HK-2 (cell line): ENCODE measurements around the gene MATN1.

Experiments used
- DNase-seq: peaks from one replicate; pipeline ENCODE4 v3.0.0-alpha.2; 2018; ENCODE audit not compliant: unreplicated experiment

The MATN1 gene

GRCh38 chr1:30745156-30745833, 21.9 kb upstream of the MATN1 start:
- no peak for DNase-seq

GRCh38 chr1:30744060-30744756, 20.8 kb upstream of the MATN1 start:
- no peak for DNase-seq

GRCh38 chr1:30743584-30744059, 20.2 kb upstream of the MATN1 start:
- DNase-seq: no peak

DNA sequence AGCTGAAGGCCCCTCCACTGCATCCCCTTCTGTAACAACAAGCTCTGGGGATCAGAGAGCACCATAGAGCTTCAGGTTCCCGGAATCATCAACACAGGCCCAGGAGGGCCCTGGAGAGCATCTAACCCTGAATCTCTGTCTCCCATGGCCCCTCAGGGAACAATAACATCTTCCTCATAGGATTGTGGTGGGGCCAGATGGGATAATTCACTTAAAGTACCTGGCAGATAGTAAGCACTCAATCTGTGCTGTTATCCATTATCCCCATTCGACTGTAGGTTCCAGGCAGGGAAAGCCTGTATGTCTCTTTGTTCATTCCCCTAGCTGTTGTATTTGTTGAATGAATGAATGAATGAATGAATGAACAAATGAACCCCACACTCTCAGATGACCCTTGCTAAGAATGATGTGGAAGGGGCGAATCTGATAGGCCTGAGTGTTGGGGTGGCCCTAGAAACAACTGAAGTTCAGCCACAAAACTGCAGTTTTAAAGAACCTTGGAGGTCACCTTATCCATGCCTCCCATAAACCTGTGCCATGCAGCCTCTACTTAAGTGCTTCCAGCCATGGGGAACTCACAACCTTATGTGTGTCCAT, 19.7 kb upstream of the MATN1 start:
- DNase-seq: no peak

DNA sequence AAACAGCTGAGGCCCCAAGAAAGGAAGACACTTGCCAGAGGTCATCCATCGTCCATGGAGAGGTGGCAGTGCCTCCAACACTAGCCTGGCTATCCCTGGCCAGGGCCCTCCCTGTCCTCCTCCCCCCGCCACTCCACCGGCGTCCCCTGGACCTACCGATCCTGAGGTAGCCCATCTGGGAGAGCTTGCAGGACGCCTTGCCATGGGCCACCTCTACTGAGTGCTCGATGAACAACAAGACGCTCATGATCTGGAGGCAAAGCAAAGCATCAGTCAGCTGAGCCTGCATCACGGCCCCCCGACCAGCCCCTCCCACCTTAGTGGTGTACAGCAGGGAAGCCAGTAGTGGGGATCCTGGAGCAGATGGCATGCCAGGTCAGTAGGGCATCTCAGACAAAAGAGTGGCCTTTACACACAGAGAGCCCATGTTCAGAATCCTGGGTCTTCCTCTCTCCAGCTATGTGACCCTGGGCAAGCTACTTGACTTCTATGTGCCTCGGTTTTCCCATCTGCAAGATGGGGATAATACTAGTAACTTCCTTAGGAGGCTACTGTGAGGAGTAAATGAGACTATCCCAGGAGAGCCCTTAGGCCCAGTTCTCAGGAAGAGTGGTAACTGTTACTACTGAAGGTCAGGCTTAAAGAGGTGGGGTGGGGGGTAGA, 19.0 kb upstream of the MATN1 start:
- DNase-seq: no peak

GRCh38 chr1:30741239-30741894, 18.0 kb upstream of the MATN1 start:
- DNase-seq: no peak

- no peak for DNase-seq
Measured at GRCh38 chr1:30740251-30741238, 17.2 kb upstream of the MATN1 start.

DNA sequence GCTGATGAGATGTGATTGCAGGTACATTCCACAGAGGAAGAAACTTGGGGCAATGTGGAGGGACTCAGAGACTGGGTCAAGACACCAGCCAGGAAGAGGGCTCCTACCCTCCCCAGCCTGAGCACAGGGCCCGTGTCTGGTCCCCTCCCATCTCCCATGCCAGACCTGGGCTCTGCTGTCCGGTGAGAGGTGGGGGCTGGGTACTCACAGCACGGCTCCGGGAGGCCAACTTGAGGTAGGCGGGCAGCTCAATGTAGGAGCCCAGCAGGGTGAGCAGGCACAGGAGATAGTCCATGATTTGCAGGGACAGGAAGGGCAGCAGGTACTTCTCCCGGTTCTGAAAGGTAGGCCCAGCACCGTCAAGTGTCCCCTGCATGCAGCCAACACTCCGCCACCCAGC, 16.2 kb upstream of the MATN1 start:
- no peak for DNase-seq

DNA sequence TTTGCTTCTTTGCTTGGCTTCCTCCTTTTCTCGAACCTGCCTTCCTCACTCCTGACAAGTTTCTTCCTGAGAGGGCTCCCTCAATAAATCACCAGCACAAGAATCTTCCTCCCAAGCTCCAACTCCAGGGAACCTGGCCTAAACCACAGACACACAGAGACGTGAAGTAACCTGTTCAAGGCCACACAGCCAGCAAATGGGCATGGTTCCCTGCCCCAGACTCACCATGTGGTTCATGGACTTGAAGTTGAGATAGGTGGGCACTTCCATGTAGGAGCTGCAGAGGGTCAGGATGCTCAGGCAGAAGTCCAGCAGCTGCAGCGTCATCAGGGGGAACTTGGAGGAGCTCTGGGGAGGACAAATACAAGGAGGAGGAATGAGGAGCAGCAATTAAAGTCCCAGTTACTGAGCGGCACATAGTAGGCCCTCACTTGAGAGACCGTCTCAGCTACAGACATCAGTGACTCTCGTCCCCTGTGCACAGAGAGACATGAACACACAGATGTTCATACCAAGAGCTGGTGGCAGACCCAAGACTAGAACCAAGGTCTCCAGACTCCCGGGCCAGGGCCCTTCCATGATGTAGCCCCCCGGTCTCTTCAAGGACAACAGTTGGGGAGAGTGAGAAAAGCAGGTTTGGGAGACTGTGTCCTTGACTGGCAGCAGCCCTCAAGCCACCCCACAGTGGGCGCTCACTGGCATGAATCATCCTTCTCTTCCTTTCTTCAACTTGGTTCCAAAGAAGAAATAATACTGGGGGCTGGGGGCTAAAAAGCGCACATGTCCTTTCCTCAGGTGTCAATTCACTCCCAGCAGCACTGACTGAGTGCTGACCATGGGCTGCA, 15.6 kb upstream of the MATN1 start:
- no peak for DNase-seq

DNA sequence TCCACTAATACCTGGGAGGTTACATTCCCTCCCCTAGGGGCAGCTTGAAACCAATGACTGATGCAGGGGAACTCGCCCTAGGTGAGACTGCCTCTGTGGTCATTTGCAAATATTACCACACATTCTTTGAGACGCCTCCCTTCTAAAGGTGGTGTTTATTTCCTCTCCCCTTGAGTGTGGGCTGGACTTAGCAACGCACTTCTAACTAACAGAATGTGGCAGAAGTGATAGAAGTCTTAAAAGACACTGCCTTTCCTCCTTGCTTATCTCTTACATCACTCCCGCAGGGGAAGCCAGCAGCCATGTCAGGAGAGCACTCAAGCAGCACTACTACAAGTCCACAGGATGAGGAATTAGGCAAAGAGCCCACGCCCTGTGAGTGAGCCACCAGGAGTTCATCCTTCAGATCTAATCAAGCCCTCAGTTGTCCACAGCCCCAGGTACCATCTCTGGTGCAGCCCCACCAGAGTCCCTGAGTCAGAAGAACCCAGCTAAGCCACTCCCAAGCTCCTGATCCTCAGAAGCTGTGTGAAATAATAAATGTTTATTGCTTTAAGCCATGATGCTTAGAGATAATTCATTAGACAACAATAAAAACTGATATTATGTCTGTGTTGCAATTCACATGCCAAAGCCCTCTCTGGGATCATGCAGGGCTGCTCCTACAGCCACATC, 14.8 kb upstream of the MATN1 start:
- no peak for DNase-seq

DNA sequence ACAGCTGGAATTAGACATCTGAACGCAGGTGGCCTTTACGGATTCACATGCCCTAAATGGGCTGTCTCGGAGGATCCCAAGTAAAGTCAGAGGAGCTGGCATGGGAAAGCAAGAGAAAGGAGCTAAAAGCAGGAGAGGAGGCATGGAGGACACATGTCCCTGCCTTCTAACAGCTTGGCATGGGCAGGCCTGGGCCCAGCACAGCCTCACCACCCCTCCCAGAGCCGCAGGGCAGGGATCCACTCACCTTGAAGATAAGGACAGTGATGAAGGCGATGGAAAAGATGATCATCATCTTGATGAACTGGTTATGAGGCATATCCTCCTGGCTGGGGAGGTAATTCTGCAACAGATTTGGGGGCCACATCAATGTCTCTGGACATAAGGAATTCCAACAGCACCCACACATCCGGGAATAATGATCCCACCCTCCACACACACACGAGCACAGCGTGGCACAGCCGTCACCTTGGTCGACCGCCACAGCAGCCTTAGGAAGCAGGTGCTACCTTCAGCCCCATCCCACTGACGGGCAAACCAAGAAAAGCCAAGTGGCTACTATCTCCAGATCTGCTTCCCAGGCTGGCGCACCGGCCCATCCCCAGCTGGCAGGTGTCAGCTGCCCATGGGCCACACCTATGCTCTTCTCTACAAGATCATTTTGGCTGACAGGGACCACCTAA, 14.1 kb upstream of the MATN1 start:
- no peak for DNase-seq

- DNase-seq: no peak
Measured at GRCh38 chr1:30735668-30736498, 12.5 kb upstream of the MATN1 start.

DNA sequence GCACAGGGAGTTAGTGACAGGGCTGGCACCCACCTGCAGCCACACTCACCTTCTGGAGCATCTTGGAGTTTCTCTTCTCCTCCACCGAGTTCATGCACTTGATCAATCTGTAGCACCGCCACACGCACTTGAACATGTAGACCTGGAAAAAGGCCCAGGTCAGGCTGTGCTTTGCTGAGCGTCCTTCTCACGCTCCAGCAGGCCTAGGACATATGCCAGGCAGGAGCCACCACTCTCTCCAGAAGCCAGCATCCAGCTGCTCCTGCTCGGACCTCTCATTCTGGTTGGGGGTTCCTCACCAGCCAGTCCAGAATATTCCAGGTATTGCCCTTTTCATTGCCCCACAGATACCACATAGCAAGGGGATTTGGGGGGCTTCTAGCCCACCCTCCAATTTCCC, 11.7 kb upstream of the MATN1 start:
- no peak for DNase-seq

- no peak for DNase-seq
Measured at GRCh38 chr1:30734580-30734979, 11.2 kb upstream of the MATN1 start.

- DNase-seq: no peak
Measured at GRCh38 chr1:30734106-30734505, 10.7 kb upstream of the MATN1 start.

- no peak for DNase-seq
Measured at GRCh38 chr1:30733493-30733892, 10.1 kb upstream of the MATN1 start.

GRCh38 chr1:30732277-30732996, 9.1 kb upstream of the MATN1 start:
- no peak for DNase-seq
